GM21528 (cell line): ENCODE results near the gene SLC38A9.

Source experiments
- ATAC-seq: cut with Tn5 transposase; IDR thresholded peaks from one replicate; pipeline ENCODE4 v1.9.1; 2021; ENCODE audit warnings: mild to moderate bottlenecking, moderate library complexity; ENCODE audit not compliant: unreplicated experiment, low FRiP score

The SLC38A9 gene

GRCh38 chr5:55667938-55668337 is 44.2 kb downstream of the SLC38A9 start:
- ATAC-seq = no peak

GRCh38 chr5:55665065-55665464 is 47.1 kb downstream of the SLC38A9 start:
- no peak for ATAC-seq

DNA sequence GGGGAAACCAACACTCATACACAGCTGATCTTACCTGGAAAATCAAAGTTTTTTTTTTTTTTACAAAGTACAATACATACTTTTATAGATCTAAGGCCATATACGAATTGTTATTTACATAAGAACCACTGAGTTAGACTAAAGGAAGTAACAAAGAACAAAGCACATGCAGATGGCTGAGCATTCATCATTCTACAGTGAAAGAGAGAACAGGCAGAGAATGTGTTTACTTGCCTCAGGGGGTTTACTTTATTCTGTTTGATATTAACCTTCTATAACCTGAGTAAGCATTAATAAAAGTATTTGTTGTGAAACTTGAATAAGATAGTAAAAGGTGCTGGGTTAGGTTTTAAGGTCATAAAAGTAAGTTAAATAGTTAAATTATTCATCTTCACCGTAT is 54.7 kb downstream of the SLC38A9 start:
- ATAC-seq = no peak

DNA sequence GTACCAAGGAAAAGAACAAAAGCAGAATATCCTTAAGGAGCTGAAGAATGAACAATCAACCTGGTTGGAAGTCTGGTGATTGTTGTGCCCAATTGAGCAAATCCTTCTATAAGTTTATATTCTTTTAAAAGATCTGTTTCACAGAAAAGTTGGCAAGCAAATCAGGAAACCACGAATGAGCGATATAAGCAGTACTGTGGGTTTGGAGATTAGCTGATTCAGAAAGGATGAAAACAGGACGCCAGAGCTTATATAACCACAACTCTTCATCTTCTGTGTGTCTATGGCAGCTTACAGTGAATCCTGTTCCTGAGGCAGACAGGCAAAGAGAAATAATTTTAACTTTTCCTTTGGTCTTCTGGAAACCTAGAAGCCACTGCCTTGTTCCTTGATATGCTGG is 61.7 kb downstream of the SLC38A9 start:
- no peak for ATAC-seq

DNA sequence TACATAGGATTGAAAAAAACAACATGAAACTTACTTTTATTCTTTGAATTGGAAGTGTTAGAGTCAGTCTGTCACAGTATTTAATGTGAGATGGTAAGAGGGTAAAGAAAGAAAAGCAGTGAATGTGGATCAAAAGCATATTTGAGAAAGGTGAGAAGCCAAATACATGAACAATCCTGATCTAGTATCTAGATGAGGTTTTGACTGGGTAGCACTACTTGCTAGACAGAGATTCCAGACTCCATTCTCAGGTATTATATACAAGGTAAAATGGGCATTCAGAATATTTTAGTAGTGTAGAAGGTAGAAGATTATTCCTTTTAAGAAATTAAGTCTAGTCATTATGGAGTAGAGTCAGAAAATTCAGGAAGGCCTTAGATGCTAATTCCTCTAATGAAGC is 62.2 kb downstream of the SLC38A9 start:
- ATAC-seq = no peak

DNA sequence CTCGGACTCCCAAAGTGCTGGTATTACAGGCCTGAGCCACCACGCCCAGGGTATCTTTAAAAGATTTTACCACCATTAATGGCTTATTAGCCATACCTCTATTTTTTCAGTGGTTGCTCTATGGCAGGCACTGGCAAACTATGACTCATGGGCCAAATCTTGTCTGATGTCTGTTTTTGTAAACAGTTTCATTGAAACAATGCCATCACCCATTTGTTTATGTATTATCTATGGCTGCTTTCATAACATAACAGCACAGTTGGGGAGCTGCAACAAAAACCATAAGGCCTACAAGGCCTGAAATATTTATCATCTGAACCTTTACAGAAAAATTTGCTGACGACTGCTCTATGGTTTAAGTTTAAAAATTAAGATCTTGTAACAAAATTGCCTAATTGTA is 66.8 kb downstream of the SLC38A9 start:
- ATAC-seq = no peak

DNA sequence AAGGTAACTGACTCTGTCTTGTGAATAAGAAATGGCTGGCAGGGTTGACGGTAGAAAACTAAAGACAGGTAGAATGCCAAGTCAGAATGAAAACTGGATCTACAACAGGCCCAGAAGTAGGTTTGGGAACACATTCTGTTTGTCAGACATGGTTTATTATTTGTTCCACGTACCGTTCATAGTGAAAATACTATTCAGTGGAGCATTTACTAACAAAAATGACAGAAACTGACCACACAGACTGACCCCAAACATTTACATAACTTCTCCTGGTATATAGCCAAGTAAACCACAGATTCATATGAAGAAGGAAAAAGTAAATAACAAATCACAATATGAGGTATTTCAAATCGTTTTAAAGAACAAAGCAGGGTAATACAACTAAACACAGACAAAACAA is 73.7 kb downstream of the SLC38A9 start:
- no peak for ATAC-seq

GRCh38 chr5:55638051-55638450 is 74.1 kb downstream of the SLC38A9 start:
- no peak for ATAC-seq

DNA sequence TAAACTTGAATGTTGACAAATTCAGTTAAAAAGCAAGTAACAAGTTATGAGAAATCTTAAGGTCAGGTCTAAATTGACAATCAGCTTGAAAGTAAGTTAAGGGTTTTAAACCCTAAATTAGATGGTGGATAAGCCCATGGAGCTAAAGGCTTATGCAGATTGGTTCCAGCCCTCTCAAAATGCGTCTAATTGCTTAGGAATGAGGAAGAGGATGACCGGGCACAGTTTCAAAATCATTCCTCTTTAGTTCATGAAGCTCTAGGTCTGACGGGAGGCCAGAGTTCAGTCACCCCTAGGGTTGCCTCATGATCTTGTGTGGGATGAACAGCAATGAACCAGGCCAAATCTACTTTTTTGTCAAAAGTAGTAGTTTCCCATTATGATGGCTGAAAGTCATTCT is 75.4 kb downstream of the SLC38A9 start:
- ATAC-seq = no peak

- ATAC-seq = no peak
Observed at GRCh38 chr5:55636177-55636576, 75.9 kb downstream of the SLC38A9 start.

- no peak for ATAC-seq
Observed at GRCh38 chr5:55634866-55635265, 77.3 kb downstream of the SLC38A9 start.

DNA sequence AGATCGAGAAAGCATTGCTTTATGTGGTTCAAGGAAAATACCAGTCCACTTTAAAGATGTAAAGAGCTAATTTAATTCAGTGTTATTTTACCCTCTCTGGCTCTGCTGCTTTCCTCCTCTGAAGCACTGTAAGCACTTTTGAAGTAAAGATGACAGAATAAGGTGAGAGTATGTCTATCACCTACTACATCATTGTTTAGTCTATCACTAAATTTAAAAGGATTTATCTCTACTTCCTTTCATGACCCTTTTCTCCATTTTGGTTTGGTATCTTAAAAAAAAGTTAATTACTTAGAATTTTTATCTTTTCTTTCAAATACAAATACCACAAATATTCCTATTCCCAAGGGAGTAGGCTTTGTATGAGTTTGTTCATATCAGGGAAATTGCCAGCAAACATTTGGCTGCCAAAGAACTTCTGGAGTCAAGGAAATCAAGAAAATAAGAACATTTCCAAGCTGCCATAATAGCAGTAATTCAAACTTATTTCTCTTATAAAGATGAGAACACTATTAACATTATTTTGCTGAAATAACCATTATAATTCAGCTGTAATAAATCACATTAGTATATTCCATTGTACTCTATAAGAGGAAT is 77.8 kb downstream of the SLC38A9 start:
- ATAC-seq = no peak

GRCh38 chr5:55633574-55634208 is 78.4 kb downstream of the SLC38A9 start:
- no peak for ATAC-seq

DNA sequence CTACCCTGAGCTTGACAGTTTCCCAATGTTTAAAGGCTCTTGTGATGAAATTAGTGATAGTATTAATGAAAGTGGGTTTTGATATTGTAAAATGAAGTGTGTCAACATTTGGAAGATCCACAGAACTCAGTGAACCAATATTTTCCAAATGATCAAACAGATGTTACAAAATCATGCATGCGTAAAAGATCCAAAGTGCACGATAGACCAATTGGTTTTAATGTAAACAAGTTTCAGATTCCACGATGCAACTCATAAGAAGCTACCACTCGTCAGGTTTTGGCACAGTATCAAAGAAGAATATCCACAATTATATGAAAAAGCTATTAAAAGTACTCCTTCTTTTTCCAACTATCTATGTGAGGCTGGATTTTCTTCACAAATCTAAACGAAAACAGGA is 82.3 kb downstream of the SLC38A9 start:
- ATAC-seq = no peak

DNA sequence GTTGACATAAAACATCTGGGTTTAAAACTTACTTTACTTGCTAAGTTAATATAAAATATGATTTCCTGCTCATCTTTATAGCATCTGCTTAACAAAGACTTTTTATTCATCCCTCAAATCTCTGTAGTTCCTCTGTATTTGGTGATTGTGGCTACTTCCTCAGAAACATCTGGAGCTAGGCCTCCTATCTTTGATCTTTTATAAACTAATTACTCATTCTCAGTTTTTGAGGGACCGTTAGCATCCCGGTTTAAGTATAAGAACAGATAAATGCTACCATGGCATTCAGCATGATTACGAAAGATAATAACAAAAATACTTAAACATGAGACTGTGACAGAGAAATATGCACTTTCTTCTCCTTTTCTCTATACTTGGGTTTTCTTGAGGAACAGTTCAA is 85.3 kb downstream of the SLC38A9 start:
- ATAC-seq = no peak

- ATAC-seq = no peak
Observed at GRCh38 chr5:55625913-55626312, 86.2 kb downstream of the SLC38A9 start.

- no peak for ATAC-seq
Observed at GRCh38 chr5:55625589-55625909, 86.6 kb downstream of the SLC38A9 start.

GRCh38 chr5:55624841-55625588 is 87.1 kb downstream of the SLC38A9 start:
- ATAC-seq = no peak

GRCh38 chr5:55623789-55624188 is 88.3 kb downstream of the SLC38A9 start:
- no peak for ATAC-seq

DNA sequence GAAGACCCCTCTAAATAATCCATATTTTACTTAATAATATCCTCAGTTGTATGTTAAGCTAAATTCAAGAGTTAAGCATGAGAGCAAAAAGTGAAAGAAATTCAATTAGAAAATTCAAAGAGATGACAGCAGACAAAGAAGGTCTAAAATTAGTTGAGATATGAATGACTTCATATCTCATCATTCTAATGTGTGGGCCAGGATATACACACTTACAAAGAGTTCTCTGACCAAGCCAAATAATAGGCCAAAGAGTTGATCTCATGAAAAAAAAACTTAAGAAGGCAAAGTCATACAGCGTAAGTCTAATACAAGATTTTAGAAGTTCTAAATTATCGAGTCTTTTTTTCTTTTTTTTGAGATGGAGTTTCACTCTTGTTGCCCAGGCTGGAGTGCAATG is 89.7 kb downstream of the SLC38A9 start:
- no peak for ATAC-seq

GRCh38 chr5:55621229-55621628 is 90.9 kb downstream of the SLC38A9 start:
- ATAC-seq = no peak

DNA sequence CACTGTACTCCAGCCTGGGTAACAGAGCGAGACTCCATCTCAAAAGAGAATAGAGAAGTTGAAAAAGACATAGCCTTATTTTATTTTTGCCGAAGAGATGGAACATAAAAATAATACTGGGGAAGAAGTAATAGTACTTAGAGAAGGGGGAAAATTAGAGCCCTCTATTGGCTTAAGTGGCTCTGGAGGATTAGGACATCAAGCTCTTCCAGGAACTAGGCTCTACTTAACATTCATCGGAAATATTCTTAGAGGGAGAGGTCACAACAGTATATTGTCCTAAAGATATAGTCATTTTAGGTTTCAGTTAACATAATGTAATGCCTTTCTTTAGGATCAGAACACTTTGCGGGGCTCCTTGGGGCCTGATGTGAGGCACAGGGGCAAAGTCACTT is 91.4 kb downstream of the SLC38A9 start:
- ATAC-seq = no peak
